Uterus (tissue), 4 donors: ENCODE results near the gene U2AF1L4. TPM values are rescaled to one million over a fixed set of nuclear protein-coding genes. Genes with fewer than 3 reads are reported as not detected.
A peak's percentile ranks its signal among the peaks of the same experiment; 100 is the strongest.

Source experiments
- DNase-seq, 2 donors: peaks; one replicate each; pipeline ENCODE4 v3.0.0-alpha.2; 2019 to 2020
- H3K27ac ChIP-seq, 2 donors: fragments of 200-600 bp; sonication (generic); 1 replicate in 1 of 2; 2 replicates in 1 of 2; pipeline ENCODE4 v1.5.1; 2016 to 2018
- H3K27me3 ChIP-seq, 2 donors: fragments of 200-600 bp; sonication (generic); one replicate each; pipeline ENCODE4 v1.5.1; 2018 to 2019; ENCODE audit warnings: control low read depth in 1 of 2
- H3K36me3 ChIP-seq, 2 donors: fragments of 200-600 bp; sonication (generic); one replicate each; pipeline ENCODE4 v1.5.1; 2019; ENCODE audit warnings: control low read depth in 1 of 2
- H3K4me1 ChIP-seq, 2 donors: fragments of 200-600 bp; sonication (generic); one replicate each; pipeline ENCODE4 v1.5.1; 2018 to 2019; ENCODE audit warnings: control low read depth in 1 of 2
- H3K4me3 ChIP-seq, 2 donors: fragments of 200-600 bp; sonication (generic); 1 replicate in 1 of 2; 2 replicates in 1 of 2; pipeline ENCODE4 v1.5.1; 2018 to 2019; ENCODE audit warnings: mild to moderate bottlenecking in 1 of 2
- H3K9me3 ChIP-seq, 2 donors: fragments of 200-600 bp; sonication (generic); one replicate each; pipeline ENCODE4 v1.5.1; 2019; ENCODE audit warnings: control low read depth in 1 of 2
- CTCF ChIP-seq, 4 experiments: fragments of 200-600 bp in 2 of 4; fragments of 450-650 bp in 2 of 4; sonication (generic) in 2 of 4; IDR thresholded peaks; one replicate each; pipeline ENCODE4 v1.5.1; 2016 to 2019; ENCODE audit warnings: antibody characterized with exemption in 4 of 4, mild to moderate bottlenecking in 2 of 4, moderate library complexity in 1 of 4
- POLR2A ChIP-seq, 2 donors: fragments of 450-650 bp; IDR thresholded peaks; one replicate each; pipeline ENCODE4 v1.6.1; 2016; ENCODE audit warnings: antibody characterized with exemption in 2 of 2, mild to moderate bottlenecking in 1 of 2, moderate library complexity in 1 of 2
- intact Hi-C: fragments of 100-400 bp; cut with DNase I; formaldehyde crosslinking; loops from one replicate; pipeline ENCODE4 v1.15.1; 2023; ENCODE audit warnings: low total_unique reads
- total RNA-seq, 4 donors: library from RNA; depleted of rRNA in 3 of 4; stranded (reverse); fragments of >200 nt in 3 of 4; gene quantifications; one replicate each; pipeline versions ENCODE4 v1.1.0 to v1.2.4, GENCODE V29; 2014 to 2023
- donor health status: DM: yes; HTN: yes; CAD: no.

The U2AF1L4 gene
- total RNA-seq, 4 donors from 2014 or later, result 6.5 to 116 (median 19.5) TPM

- Histone ChIP-seq H3K4me1 (peaks cover 6 to 23% of the 10 kb centered on the region in 2 donors), H3K36me3 (no peaks in the 10 kb centered on the region)
- intact Hi-C loops, result no loop called here
These were observed 539 bp downstream of the U2AF1L4 start for GRCh38 chr19:35744430-35745327.

GRCh38 chr19:35743640-35744429 lies 1.4 kb downstream of the U2AF1L4 start:
- no peak for DNase-seq
- no peaks in the 10 kb centered on the region for H3K9me3 ChIP-seq
- intact Hi-C loops, result no loop called here
- peaks cover 6 to 22% of the 10 kb centered on the region in 2 donors for H3K4me1 ChIP-seq
- H3K4me3 ChIP-seq, result no peak overlapping the region
- TF ChIP-seq CTCF (IDR thresholded peaks at IDR 0.05), result no peak
- no peak for TF ChIP-seq POLR2A (IDR thresholded peaks at IDR 0.05)
- peak overlapping the region in 1 of 2 donors; percentile 100 for H3K27ac ChIP-seq
- no peaks in the 10 kb centered on the region for H3K36me3 ChIP-seq
- no peaks in the 10 kb centered on the region for H3K27me3 ChIP-seq

More at GRCh38 chr19:35744430-35745327, 539 bp downstream of the U2AF1L4 start:
- no peak for TF ChIP-seq POLR2A (IDR thresholded peaks at IDR 0.05)
- TF ChIP-seq CTCF (IDR thresholded peaks at IDR 0.05), result peak; percentile 44 to 63 (median 52)
- Histone ChIP-seq H3K4me3 (peak overlapping the region; percentile 92 to 100), H3K9me3 (no peaks in the 10 kb centered on the region), H3K27me3 (no peaks in the 10 kb centered on the region), H3K27ac (peak overlapping the region; percentile 100)
- DNase-seq, result peak; percentile 95 to 97

- no peak for DNase-seq
- no peak for TF ChIP-seq CTCF (IDR thresholded peaks at IDR 0.05)
- TF ChIP-seq POLR2A (IDR thresholded peaks at IDR 0.05), result no peak
- H3K27me3 ChIP-seq, result no peaks in the 10 kb centered on the region
- H3K9me3 ChIP-seq, result no peaks in the 10 kb centered on the region
- H3K4me3 ChIP-seq, result peak within 1 kb of the TSS in 1 of 2 donors; percentile 62
- H3K4me1 ChIP-seq, result peaks cover 6 to 22% of the 10 kb centered on the region in 2 donors
- peak within 1 kb of the TSS; percentile 42 to 69 for H3K27ac ChIP-seq
- H3K36me3 ChIP-seq, result no peaks in the 10 kb centered on the region
- intact Hi-C loops, result no loop called here
These were observed 3.0 kb downstream of the U2AF1L4 start, which contains the start of gene IGFLR1 for GRCh38 chr19:35742121-35742724. TSS of gene IGFLR1 (minus strand) at chr19:35742452. CDS start at chr19:35741180, 1,272 bp downstream.

- Histone ChIP-seq H3K4me1 (peaks cover 2 to 14% of the 10 kb centered on the region in 2 donors), H3K4me3 (peak overlapping the region; percentile 60 to 62), H3K36me3 (no peaks in the 10 kb centered on the region), H3K9me3 (no peaks in the 10 kb centered on the region), H3K27me3 (no peaks in the 10 kb centered on the region), H3K27ac (peak overlapping the region; percentile 42 to 69)
- TF ChIP-seq POLR2A (IDR thresholded peaks at IDR 0.05) (no peak), CTCF (IDR thresholded peaks at IDR 0.05) (no peak)
- DNase-seq, result no peak
- intact Hi-C loops, result no loop called here
These were observed 4.1 kb downstream of the U2AF1L4 start for GRCh38 chr19:35741203-35741515.
